DND-41 (cell line): Measurements from ENCODE around the gene DGKQ.

Experiments
- EZH2 ChIP-seq: IDR thresholded peaks from 3 replicates; pipeline ENCODE4 v1.6.1; 2012; ENCODE audit warnings: borderline replicate concordance, low read depth, mild to moderate bottlenecking, moderate library complexity, low read length, inconsistent platforms; ENCODE audit not compliant: severe bottlenecking
- TF ChIP-seq, protein P1 (sequence below): IDR thresholded peaks from 2 replicates; pipeline ENCODE4 v1.5.1; 2012; ENCODE audit warnings: borderline replicate concordance, low read length, moderate library complexity, mild to moderate bottlenecking; ENCODE audit not compliant: poor library complexity, severe bottlenecking; ENCODE audit errors: extremely low read depth

DNA sequence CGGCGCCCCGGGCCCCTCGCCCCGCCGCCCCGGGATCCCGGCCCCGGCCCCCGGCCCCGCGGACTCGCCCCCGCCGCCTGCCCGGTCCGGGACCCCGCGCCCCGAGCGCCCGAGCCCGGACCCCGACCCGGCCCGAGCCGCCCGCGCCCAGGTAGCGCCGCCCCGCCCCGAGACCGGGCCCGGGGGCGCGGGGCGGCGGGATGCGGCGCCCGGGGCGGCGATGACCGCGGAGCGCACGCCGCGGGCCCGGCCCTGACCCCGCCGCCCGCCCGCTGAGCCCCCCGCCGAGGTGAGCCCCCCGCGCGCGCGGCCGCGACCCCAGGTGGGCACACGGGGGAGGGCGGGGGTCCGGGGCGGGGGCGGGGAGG, 38.3 kb upstream of the DGKQ start:
- TF ChIP-seq, protein P1, sequence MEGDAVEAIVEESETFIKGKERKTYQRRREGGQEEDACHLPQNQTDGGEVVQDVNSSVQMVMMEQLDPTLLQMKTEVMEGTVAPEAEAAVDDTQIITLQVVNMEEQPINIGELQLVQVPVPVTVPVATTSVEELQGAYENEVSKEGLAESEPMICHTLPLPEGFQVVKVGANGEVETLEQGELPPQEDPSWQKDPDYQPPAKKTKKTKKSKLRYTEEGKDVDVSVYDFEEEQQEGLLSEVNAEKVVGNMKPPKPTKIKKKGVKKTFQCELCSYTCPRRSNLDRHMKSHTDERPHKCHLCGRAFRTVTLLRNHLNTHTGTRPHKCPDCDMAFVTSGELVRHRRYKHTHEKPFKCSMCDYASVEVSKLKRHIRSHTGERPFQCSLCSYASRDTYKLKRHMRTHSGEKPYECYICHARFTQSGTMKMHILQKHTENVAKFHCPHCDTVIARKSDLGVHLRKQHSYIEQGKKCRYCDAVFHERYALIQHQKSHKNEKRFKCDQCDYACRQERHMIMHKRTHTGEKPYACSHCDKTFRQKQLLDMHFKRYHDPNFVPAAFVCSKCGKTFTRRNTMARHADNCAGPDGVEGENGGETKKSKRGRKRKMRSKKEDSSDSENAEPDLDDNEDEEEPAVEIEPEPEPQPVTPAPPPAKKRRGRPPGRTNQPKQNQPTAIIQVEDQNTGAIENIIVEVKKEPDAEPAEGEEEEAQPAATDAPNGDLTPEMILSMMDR, result no peak
- TF ChIP-seq EZH2, result no peak
